GM18505 (cell line): Measurements from ENCODE around the gene SUZ12.
"Not testable (repeated sequence)": the region's sequence is repeated elsewhere in the genome, so short reads cannot be mapped to it uniquely, and the experiment has no call there.

Experiments used
- ATAC-seq: cut with Tn5 transposase; IDR thresholded peaks from one replicate; pipeline ENCODE4 v1.9.1; 2021; ENCODE audit not compliant: unreplicated experiment
- POLR2A ChIP-seq: IDR thresholded peaks from 4 replicates; pipeline ENCODE4 v1.6.1; 2011; ENCODE audit warnings: borderline replicate concordance; ENCODE audit not compliant: insufficient read depth, insufficient read length; ENCODE audit errors: extremely low read depth

The SUZ12 gene

DNA sequence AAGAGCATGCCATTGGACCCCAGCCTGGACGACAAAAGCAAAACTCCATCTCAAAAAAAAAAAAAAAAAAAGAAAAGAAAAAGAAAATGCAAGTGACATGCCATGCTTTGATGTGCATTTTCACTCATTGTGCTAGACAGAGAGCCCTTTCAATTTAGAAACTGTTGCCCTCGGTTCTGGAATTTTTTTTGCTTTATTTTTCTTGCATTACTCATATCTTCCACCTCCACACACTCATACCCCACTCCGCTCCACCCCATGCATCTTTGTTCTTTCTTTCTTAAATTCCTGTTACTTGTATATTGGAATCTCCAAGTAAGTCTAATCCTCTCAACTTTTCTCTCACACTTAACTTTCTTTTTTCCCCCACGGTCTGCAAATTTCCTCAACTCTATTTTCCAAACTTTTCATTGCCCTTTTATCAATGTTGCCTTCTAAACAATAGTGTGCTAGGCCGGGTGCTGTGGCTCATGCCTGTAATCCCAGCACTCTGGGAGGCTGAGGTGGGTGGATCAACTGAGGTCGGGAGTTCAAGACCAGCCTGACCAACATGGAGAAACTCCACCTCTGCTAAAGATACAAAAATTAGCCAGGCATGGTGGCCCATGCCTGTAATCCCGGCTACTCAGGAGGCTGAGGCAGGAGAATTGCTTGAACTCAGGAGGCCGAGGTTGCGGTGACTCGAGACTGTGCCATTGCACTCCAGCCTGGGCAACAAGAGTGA is 16.8 kb upstream of the SUZ12 start:
- no peak for TF ChIP-seq POLR2A
- no peak for ATAC-seq

DNA sequence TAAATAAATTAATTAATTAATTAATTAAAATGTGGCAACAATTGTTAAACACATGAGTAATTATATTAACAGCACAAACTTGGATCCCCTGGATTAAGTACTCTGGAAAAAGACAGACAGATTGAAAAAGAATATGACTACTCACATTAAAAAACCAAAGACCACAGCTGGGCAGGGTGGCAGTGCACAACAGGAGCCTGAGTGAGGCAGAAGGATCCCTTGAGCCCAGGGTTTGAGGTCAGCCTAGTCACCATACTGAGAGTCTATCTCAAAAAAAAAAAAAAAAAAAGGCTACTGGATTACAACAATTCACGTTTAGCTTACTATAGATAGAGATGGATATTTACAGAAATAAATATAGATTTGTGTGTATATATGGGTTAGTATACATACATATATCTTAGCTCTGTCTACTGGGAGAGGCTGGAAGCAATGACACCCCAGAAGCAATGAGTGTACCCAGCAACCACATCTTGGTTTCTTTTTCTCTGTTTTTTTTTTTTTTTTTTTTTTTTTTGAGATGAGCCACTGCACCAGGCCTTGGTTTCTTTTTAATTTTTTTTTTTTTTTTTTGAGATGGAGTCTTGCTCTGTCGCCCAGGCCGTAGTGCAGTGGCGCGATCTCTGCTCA is 10.6 kb upstream of the SUZ12 start:
- TF ChIP-seq POLR2A, result no peak
- no peak for ATAC-seq

DNA sequence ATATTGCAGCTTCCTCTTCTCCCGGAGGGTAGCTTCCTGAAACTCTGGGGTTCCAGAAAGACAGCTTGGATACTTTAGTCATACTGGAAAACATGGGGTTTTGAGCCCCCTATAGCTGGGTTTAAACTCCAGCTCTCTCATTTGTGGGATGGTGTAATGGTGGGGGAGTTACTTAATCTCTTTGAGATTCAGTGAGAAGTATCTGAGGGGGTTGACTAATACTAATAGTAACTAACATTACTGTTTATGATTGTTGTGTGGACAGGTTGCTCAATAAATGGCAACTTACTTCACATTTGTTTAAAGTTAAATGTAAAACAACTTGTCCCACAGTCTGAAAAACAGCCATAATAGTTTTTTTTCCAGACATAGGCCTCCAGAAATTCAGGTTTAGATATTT is 5.1 kb upstream of the SUZ12 start:
- ATAC-seq, result no peak
- no peak for TF ChIP-seq POLR2A

DNA sequence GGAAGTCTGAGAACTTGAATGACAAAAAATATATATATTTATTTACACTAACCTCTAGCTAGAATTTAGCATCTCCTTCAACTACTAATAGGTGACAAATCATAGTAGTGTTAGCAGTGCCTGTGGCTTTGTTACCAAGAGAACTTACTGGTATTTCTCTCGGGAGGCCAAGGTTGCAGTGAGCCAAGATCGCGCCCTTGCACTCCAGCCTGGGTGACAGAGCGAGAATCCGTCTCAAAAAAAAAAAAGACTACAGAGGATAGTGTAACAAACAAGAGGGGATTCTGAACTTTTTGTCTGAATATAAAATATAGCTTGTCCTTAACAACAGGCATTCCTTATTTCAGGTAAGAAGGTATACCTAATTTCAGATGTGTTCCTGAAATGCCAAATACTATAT is 1.3 kb upstream of the SUZ12 start:
- TF ChIP-seq POLR2A, result no peak
- no peak for ATAC-seq

DNA sequence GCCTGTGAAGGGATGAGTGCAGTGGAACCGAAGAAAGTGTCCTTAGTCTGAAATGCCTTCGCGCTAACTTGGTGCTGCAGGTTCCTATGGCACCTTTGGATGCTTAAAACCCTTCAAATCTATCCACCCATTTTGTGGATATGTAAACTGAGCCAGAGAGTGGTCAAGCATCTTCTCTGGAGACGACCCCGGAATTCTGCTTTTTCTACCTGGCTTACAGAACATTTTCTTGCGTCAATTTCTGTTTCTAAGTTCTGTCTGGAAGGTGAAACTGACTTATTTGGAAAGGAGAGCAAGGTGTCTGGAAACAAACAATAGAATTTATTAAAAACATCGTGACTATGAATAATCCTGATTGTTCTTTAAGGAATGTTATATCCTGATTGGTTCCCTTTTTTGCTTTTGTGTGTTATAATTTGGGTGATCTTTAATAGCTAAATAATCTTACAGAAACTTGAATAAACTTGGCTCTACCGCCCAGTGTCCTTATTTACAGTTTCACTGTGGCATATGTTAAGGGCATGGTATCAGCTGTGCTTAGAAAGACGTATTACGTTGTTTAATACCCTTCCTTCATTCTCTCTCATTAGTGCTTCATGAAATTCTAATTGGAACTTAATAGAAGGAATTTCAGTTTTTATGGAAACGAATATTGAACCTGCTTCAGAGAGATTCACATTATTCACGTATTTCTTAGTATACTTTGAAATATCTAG is 1.3 kb downstream of the SUZ12 start:
- not testable (repeated sequence) for ATAC-seq

DNA sequence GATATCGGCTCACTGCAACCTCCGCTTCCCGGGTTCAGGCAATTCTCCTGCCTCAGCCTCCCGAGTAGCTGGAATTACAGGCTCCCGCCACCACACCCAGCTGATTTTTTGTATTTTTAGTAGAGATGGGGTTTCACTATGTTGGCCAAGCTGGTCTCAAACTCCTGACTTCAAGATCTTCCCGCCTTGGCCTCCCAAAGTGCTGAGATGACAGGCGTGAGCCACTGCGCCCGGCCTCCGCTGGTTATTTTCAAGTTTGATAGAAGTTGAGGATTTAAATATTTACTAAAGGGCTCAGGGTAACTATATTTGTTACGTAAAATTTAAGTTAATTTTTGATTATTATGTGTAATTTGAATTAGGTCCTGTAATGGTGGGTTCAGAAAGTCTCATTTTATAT is 5.1 kb downstream of the SUZ12 start:
- not testable (repeated sequence) for ATAC-seq

DNA sequence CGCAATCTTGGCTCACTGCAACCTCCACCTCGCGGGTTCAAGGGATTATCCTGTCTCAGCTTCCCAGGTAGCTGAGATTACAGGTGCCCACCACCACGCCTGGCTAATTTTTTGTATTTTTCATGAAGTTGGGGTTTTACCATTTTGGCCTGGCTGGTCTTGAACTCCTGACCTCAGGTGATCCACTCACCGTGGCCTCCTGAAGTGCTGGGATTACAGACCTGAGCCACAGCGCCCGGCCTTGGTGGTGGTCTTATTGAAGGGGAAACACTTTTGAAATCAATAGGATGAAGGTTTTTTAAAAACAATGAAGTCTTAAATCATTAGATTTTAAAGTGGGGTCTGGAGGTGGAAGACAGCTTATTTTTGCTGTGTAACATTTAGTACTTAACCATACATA is 5.6 kb downstream of the SUZ12 start:
- ATAC-seq, result not testable (repeated sequence)

DNA sequence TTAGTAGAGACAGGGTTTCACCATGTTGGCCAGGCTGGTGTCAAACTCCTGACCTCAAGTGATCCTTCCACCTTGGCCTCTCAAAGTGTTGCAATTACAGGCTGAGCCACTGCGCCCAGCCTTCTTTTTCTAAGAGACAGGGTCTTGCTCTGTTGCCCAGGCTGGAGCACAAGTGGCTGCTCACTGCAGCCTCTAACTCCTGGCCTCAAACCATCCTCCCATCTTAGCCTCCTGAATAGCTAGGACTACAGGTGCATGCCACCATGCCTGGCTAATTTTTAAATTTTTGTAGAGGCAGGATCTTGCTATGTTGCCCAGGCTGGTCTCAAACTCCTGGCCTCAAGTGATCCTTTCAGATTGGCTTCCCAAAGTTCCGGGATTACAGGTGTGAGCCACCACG is 15.1 kb downstream of the SUZ12 start:
- not testable (repeated sequence) for ATAC-seq

DNA sequence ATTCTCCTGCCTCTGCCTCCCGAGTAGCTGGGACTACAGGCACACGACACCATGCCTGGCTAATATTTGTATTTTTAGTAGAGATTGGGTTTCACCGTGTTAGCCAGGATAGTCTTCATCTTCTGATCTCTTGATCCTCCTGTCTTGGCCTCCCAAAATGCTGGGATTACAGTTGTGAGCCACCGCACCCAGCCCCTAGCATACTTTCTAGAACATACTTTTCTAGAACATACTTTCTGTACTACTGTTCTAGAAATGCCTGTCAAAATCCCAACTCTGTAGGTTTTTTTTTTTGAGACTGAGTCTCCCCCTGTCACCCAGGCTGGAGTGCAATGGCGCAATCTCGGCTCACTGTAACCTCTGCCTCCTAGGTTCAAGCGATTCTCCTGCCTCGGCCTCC is 27.3 kb downstream of the SUZ12 start:
- not testable (repeated sequence) for ATAC-seq

DNA sequence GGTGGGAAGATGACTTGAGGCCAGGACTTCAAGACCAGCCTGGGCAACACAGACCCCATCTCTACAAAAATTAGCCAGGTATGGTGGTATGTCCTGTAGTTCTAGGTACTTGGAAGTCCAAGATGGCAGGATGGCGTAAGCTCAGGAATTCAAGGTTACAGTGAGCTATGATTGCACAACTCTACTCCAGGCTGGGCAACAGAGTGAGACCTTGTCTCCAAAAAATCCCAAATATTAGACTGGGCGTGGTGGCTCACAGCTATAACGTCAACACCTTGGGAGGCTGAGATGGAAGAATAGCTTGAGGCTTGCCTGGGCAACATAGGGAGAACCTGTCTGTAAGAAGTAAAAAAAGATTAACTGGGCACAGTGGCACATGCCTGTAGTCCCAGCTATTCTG is 30.8 kb downstream of the SUZ12 start:
- TF ChIP-seq POLR2A, result no peak

DNA sequence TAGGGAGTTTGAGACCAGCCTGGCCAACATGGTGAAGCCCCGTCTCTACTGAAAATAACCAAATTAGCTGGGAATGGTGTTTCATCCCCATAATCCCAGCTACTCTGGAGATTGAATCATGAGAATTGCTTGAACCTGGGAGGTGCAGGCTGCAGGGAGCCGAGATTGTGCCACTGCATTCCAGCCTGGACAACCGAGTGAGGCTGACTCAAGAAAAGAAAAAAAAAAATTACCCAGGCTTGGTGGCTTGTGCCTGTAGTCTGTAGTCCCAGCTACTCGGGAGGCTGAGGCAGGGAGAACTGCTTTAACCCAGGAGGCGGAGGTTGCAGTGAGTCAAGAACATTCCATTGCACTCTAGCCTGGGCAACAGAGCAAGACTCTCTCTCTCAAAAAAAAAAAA is 33.6 kb downstream of the SUZ12 start:
- ATAC-seq, result not testable (repeated sequence)

More for the DNA sequence above, 30.8 kb downstream of the SUZ12 start:
- no peak for ATAC-seq

DNA sequence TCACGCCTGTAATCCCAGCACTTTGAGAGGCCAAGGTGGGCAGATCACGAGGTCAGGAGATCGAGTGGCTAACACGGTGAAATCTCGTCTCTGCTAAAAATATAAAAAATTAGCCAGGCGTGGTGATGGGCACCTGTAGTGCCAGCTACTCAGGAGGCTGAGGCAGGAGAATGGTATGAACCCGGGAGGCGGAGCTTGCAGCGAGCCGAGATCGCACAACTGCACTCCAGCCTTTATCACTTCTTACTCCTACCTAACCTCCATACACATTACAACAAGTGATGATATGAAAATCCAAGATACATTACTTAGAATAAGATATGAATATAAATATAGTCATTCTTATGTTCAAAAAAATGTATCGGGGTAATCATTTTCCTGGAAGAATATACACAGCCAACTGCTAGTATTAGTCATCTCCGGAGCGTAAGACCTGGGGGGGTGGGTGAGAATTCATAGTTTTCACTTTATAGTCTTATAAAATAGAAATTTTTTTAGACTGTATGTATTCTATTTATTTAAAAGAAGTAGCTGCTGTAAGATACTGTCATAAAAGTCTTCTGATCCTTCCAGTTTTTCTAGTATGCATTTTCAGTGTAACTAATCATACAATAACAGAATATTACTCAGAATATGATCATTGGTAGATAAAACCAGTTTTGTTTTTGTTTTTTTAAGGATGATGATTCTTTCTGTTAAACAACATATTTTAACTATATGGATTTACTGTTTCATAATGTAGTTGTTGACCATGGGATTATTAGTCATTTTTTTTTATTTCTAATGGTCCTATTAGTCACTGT is 37.7 kb downstream of the SUZ12 start:
- ATAC-seq, result not testable (repeated sequence)

DNA sequence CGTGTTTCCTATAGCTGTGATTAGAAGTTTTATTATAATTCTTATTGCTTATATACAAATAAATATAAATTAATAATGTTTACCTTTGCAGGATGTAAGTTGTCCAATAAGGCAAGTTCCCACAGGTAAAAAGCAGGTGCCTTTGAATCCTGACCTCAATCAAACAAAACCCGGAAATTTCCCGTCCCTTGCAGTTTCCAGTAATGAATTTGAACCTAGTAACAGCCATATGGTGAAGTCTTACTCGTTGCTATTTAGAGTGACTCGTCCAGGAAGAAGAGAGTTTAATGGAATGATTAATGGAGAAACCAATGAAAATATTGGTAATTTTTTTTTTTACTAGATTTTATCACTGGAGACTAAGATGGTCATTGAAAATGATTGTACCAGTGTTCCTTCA is 38.6 kb downstream of the SUZ12 start:
- ATAC-seq, result not testable (repeated sequence)

DNA sequence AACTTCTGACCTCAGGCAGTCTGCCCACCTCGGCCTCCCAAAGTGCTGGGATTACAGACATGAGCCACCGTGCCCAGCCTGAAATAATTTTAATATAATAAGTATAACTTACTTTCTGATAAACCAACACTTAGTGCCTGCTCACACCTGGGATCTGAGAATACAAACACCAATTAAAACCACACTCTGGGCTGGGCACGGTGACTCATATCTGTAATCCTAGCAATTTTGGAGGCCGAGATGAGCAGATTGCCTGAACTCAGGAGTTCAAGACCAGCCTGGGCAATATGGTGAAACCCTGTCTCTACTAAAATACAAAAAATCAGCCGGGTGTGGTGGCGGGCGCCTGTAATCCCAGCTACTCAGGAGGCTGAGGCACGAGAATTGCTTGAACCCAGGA is 55.0 kb downstream of the SUZ12 start:
- ATAC-seq, result not testable (repeated sequence)

DNA sequence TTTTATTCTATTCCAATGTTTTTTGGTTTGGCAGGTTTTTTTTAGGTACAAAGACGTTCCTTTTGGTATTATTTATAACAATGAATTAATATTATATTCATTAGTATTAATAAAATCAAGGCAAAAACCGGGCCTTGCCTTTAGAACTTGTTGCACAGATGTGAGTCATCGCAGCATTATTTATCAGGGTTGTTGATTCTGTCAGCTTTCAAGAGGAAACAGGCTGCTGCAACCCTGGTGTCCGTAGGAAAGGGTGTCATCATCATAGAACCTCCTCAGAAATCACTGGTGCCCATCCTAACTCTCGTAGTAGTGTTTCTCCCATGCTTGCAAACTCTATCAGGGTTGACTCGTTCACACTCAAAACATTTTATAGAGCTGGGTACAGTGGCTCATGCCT is 60.2 kb downstream of the SUZ12 start:
- no peak for ATAC-seq

More for the DNA sequence above, 60.2 kb downstream of the SUZ12 start:
- no peak for TF ChIP-seq POLR2A
